Inferior parietal cortex (tissue), 1 donor: ENCODE measurements around the gene DGUOK.
"Not testable (repeated sequence)": the region's sequence is repeated elsewhere in the genome, so short reads cannot be mapped to it uniquely, and the experiment has no call there.

Experiments
- DNase-seq: peaks from one replicate; pipeline ENCODE4 v3.0.0-alpha.2; 2016; ENCODE audit errors: extremely low spot score

The DGUOK gene

DNA sequence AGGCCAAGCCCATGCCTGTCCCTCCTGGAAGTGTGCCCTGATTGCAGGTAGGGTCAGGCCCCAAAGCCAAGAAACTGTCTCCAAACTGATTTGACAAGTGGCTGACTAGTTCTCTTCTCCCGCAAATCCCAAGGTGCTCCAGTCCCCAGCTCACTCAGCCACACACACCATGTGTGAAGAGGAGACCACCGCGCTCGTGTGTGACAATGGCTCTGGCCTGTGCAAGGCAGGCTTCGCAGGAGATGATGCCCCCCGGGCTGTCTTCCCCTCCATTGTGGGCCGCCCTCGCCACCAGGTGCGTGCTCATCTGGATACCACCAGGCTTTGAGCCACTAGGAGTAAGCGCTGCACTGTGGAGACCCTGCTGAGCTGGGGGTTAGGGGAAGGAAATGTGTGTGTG, 25.5 kb upstream of the DGUOK start:
- DNase-seq = no peak

DNA sequence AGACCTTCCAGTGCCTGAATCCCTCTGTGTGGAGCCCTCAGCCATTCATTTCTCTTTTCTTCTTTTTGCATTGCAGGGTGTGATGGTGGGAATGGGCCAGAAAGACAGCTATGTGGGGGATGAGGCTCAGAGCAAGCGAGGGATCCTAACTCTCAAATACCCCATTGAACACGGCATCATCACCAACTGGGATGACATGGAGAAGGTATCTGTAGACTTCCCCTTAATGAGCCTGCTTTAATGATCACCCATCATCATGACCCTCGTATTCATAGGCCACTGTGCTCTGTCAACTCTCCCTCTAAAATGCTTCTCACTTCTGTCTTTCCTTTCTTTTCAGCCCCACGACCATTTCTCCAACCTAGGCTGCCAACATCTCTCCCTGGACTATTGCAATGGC, 24.4 kb upstream of the DGUOK start:
- DNase-seq = no peak

DNA sequence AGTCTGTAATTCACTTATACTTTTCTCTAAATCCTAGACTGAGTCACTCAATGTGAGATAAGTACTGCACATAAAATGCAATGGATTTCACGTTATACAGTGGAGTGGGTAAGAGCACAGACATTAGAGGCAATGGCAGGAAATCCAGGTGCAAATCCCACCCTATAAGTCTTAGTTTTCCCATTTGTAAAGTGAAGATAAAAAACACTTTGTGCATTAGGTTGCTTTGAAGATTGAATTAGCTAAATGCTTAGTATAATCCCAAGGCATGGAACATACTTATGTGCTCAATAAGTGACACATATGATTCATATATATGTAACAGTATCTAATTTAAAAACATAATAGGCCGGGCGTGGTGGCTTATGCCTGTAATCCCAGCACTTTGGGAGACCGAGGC, 23.4 kb upstream of the DGUOK start:
- DNase-seq = no peak

DNA sequence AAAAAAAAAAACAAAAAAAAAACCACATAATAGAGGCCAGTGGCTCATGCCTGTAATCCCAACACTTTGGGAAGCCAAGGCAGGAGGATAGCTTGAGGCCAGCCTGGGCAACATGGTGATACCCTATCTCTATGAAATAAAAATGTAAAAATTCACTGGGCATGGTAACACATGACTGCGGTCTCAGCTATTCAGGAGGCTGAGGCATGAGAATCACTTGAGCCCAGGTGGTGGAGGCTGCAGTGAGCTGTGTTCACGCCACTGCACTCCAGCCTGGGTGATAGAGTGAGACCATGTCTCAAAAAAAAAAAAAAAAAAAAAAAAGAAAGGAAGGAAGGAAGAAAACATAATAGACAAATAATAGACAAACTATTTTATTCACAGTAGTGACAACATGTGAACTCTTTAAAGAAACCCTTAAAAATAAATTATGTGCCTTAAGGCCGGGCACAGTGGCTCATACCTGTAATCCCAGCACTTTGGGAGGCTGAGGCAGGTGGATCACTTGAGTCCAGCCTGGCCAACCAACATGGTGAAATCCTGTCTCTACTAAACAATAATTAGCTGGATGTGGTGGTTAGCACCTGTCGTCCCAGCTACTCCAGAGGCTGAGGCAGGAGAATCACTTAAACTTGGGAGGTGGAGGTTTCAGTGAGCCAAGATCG, 22.6 kb upstream of the DGUOK start:
- not testable (repeated sequence) for DNase-seq

DNA sequence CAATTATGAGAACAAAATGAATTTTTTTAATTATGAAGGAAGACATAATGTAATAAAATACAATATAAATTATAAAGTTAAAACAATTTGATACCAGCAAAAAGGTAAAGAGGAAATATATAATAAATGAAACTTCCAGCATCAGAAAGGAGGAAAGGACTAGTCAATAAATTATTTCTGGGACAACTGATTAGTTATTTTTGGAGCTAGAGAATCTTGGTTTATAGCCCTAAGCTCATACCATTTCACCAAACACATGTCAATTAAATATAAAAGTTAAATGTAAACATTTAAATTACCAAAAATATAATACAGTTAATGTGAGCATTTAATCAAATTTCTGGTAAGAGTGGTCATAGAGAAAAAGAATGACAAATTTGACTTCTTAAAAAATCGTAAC, 21.7 kb upstream of the DGUOK start:
- DNase-seq = no peak

DNA sequence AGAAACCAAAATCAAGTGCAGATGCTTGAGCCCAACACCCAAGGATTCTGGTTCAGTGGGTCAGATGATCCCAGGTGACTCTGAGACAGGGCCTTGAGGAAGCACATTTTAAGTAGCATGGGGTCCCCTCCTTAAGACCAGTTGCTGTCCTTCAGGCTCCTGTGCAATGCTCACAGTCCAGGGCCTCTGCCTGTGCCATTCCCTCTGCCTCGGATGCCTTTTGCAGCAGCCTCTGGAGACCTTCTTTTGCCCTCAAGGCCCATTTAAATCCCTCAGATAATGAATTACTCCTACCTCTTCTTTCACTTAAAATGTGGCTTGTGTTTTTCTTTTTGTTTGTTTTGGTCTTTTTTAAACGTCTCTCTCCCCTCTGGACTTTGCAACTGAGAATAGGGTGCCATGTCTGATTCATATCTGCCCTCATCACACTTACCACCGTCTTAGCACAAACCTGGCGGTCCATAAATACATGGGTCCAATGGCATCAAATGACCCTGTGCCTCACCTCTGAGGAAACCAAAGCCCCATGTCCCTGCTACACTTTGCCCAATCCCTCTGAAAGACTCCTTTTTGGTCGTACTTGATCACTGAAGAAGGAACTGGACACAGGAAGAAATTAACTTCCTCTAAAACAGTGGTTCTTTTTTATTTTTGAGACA, 19.7 kb upstream of the DGUOK start:
- DNase-seq = no peak

DNA sequence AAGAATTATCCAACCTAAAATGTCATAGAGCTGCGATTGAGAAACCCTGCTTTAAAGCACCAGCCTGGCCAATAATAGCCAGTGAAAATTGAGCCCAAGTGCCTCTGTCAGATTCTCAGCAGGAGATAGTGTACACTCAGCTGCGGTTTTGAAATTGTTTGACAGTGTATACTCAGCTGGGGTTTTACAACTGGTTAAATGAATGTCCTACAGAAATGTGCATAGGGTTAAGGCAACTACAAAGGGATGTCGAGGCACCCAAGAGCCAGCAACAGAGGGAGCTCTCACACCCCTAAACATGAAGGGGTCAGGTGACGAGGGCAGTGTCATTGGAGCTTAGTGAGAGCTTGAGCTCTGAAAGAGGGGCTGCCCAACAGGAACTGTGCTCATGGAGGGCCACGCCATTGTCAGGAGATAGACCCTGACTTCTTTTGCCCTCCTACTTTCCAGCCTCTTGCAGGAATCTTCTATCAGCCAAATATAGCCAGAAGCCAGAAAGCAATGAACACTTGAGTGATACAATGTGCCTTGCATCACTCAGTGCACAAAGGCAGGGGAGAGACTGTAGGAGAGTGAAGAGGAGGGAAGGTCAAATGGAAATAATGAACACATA, 18.7 kb upstream of the DGUOK start:
- DNase-seq = no peak

DNA sequence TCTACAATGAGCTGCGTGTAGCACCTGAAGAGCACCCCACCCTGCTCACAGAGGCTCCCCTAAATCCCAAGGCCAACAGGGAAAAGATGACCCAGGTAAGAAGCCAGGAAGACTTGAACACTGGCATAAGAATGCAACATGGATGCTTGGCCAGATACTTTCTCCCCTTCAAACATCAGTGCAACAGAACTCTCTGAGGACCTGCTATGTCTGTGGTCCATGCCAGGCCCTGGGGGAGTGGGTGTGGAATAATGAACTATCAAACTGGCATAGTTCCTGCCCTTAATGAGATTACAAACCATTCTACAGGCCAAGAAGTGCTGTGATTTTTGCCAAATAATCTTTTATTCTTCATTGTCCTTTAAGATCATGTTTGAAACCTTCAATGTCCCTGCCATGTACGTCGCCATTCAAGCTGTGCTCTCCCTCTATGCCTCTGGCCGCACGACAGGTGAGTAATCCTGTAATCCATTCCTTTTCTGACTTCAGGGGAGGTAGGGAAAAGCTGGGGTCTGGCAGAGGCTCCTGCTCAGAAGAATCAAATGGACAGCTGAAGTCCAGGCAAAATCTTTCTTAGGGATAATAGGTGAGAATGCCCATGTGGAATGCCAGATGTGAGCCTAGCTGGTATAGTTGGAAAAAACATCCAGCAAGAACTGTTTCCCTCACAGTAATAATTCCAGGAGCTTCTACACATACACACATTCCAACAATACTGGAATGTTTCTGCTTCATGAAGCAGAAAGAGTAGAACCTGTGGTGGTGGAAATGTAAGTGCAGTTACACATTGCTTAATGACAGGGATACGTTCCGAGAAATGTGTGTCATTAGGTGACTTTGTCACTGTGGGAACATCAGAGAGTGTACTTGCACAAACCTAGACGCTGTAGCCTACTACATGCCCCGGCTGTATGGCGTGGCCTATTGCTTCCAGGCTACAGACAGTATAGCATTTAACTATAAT, 17.7 kb upstream of the DGUOK start:
- no peak for DNase-seq

DNA sequence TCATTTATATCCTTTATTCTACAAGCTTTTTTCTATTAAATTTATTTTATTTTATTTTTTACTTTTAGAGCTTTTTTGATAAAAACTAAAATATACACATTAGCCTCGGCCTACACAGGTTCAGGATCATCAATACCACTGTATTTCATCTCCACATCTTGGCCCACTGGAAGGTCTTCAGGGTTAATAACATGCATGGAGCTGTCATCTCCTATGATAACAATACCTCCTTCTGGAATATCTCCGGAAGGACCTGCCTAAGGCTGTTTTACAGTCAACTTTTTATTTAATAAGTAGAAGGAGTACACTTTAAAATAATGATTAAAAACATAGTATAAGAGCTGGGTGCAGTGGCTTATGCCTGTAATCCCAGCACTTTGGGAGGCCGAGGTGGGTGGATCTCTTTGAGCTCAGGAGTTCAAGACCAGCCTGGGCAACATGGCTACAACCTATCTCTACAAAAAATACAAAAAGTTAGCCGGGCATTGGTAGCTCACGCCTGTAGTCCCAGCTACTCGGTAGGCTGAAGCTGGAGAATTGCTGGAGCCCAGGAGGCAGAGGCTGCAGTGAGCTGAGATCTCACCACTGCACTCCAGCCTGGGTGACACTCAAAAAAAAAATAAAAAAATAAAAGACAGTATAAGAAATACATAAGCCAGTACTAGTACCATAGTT, 15.7 kb upstream of the DGUOK start:
- no peak for DNase-seq

DNA sequence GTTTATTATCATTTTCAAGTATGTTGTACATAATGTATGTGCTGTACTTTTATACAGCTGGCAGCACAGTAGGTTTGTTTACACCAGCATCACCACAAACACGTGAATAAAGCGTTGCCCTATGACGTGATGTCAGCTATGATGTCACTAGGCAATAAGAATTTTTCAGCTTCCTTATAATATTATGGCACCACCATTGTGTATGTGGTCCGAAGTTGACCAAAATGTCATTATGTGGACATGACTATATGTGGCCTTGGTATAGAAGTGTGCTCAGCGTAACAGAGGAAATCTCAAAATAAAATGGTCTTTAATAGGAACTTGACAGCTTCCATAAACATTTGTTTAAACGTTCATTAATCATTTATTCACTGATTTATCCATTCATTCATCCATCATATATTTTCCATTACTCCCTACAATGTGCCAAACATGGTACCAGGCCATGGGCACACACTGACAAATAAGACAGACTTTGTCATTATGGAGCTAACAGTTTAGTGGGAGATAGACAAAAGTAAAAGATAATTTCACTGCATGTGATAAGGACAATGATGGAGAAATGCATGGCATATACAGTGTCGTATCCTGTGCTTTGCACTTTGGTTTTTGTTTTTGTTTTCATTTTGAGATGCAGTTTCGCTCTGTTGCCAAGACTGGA, 15.0 kb upstream of the DGUOK start:
- no peak for DNase-seq

DNA sequence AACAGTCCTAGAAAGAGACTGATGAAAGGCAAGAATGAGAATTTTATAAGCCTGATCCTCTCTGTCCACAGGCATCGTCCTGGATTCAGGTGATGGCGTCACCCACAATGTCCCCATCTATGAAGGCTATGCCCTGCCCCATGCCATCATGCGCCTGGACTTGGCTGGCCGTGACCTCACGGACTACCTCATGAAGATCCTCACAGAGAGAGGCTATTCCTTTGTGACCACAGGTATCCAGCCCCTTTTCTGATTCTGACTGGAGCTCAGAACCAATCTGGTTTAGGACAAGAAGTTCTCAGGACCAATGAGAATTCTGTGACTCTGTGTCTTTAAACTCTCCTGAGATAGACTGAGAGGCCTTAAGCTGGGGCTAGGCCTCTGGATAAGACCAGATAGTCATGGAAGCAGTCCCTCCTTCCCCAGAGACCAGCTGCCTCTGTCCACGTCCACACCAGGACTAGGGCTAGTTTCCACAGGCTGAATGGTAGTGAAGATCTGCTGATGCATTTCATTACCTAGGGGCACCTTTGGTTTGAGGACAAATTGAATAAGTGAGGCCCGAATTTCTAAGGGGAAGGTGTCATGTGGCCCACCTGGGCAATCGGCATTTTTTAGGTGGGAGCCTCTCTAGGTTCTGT, 13.1 kb upstream of the DGUOK start:
- no peak for DNase-seq

DNA sequence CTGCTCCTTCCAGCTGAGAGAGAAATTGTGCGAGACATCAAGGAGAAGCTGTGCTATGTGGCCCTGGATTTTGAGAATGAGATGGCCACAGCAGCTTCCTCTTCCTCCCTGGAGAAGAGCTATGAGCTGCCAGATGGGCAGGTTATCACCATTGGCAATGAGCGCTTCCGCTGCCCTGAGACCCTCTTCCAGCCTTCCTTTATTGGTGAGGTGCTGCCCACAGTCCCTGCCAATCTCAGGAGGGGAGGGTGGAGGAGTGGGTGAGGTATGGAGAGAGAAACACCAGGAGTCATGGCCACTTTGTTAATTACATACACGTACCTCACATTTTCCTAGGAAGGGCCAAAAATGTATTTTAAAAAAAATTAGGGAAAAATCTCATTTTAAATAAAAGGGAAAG, 12.0 kb upstream of the DGUOK start:
- no peak for DNase-seq

DNA sequence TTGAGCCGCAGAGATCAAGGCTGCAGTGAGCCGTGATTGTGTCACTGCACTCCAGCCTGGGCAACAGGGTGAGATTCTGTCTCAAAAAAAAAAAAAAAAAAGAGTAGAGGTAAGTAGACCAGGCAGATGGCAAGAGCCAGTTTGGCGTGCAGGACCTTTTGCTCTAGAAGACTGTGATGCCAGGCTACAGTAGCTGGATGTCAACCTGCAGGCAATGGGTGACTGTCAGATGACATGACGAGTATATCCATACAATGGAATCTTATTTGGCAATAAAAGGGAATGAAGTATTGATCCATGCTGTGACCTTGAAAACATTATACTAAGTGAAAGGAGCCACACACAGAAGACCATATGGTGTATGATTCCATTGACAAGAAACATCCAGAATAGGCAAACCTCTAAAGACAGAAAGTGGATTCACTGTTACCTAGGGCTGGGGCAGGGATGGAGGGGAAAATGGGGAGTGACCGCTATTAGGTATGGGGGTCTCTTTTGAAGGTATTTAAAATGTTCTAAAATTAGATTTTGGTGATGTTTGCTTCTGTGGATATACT, 11.2 kb upstream of the DGUOK start:
- no peak for DNase-seq

DNA sequence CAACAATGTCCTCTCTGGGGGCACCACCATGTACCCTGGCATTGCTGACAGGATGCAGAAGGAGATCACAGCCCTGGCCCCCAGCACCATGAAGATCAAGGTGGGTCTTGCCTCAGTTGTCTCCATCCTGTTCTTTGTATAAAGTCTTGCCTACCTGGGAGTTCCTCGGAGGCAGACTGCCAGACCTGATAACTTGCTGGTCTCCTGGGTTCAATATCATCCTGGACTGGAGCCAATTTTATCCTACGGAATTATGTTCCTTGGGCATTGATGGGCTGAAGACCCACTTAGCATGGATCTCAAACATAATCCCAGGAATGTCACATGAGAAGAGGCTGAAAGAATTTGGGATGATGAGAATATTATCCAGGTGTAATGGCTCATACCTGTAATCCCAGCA, 10.0 kb upstream of the DGUOK start:
- DNase-seq = no peak

DNA sequence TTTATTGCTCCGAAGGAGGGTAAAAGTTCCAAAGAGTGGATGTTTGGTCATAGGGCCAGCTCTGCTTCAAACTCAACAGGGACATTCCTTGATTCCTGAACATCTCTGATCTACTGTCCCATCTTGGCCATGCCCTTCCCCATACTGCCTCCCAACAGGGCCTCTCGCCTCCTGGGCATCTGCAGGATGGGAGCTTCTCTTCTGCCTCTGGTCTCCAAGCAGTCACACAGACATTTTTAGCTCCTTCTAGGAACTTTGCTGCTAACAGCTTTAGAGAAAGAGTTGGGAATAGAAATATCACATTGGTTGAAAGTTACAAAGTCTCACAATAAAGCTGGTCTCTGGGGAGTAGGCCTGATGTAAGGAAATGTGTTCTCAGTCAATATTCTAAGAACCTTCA, 9.4 kb upstream of the DGUOK start:
- no peak for DNase-seq

DNA sequence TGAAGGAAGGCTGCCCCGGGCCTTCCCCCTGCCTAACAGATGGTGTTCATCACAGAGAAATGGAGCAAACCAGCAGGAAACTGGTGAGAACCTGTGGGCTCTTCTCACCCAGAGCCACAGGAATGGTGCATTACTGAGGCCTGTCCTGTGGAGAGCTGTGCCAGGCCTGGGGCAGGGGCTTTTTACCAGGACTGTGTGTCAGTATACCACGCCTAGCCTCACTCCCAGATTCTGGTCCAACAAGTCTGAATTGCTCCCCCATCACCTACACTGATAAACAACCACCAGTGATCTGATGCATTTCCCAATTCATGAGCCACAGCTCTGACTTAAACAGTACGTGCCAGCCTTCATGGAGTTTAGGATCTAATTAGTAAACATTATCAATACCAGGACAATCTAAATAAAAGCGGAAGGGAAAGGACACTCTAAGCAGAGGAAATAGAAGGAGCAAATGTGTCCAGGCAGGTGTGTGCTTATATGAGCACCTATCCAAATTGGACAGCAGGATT, 8.9 kb upstream of the DGUOK start:
- no peak for DNase-seq

DNA sequence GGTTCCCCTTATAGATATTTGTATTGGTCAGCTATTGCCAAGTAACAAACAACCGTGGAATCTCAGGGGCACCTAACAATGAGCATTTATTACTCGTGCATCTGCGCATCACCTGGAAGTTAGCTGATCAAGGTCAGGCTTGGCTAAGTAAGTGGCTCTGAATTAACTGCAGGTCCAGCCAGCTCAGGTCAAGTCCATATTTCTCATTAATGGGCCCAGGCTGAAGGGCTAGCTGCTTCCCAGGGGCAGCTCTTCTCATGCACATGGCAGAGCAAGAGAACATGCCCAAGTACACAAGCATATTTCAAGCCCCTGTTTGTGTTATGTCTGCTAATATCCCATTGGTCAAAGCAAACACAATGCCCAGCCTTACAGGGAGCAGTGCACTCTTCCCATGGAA, 7.8 kb upstream of the DGUOK start:
- DNase-seq = no peak

DNA sequence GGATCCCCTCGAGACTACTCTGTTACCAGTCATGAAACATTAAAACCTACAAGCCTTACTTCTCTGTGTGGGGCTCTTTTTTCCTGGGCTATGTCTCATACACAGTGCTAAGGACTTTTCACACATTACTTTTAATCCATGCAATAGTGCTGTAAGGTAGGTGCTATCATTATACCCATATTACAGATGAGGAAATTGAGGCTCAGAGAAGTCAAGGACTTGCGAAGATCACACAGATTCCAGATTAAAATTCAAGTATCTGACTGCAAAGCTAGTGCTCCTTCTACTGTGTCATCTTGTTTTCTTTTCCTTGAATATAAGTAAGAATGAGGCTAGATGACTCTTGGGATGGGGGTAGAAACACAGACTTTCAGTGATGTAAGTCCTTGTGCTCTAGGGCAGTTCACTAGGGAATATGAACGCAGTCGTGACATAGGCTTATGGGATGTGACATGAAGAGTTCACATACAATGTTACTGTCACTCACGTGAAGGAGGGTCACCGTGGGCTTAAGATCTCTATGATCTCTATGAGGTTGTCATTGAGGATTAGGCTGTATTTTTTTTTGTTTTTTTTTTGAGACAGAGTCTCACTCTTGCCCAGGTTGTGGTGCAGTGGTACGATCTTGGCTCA, 7.0 kb upstream of the DGUOK start:
- DNase-seq = no peak
